ENCODE measurements around the gene GNPDA2. TPM values are rescaled to one million over a fixed set of nuclear protein-coding genes. Genes with fewer than 3 reads are reported as not detected.

GNPDA2 gene
- 24.8 and 27.3 TPM in 2 replicates for total RNA-seq

GRCh38 chr4:44726038-44726871 is at the start of gene GNPDA2:
Gene GNPDA2 (minus strand): TSS chr4:44726556. CDS start chr4:44722207, 4,349 bp downstream.

DNA sequence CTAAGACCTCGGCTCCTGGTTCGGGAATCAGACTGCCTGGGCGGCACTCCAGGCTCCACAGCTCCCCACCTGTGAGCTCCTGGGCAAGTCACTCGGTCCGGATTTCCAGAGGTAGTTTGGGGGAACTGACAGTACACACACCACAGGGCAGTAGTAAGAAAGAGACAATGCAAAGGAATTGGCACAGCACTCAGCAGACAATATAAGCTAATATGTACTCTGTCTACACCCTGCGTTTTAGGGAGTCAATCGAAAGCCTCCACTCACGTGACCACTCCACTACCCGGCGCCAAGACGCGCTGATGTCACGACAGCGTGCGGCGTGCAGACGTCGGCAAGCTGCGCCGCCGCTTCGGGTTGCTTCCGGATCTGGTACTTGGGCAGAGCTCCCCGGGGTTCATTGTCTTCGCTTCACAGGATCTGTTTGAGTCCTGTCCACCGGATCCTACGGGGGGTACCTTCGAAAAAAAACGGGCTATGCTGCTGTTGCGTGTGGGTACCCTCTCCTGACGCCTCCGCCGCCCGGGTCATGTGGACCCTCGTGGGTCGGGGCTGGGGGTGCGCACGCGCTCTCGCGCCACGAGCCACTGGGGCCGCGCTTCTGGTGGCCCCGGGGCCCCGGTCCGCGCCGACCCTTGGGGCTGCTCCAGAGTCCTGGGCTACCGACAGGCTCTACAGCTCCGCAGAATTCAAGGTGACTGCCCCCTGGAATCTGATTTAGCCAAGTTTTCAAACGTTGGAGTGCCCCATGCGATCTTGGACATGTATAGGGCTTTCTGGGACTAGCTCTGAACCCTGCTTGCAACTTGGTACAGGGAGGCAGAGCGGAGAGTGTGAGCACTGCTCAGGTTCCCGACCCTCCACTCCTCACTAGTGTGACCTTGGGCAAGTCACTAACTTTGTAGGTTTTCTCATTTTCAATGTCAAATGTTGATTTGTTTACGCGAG is 48.0 kb downstream of the GNPDA2 start, which contains the start of gene GUF1:
GUF1 (plus strand) TSS at position 327 of the 948 bp plus-strand sequence; CDS start at position 530, 203 bp downstream.

Other genes with a start within 250 kb of the GNPDA2 start
- gene YIPF7, start 74.9 kb downstream of the GNPDA2 start, total RNA-seq, result not detected in 2 replicates
- gene GUF1, start 48.1 kb downstream of the GNPDA2 start, total RNA-seq, result 17.8 and 23.0 TPM in 2 replicates

Data from smooth muscle cell of the umbilical artery (primary cell).